Activated gamma-delta T cell treated with Interleukin-2 at 50 U/mL for 16 hours (primary cell): ENCODE results near the gene RCOR2.
A peak's percentile ranks its signal among the peaks of the same experiment; 100 is the strongest.

Experiments
- DNase-seq: peaks from one replicate; pipeline ENCODE4 v3.0.0-alpha.2; 2020

The RCOR2 gene

DNA sequence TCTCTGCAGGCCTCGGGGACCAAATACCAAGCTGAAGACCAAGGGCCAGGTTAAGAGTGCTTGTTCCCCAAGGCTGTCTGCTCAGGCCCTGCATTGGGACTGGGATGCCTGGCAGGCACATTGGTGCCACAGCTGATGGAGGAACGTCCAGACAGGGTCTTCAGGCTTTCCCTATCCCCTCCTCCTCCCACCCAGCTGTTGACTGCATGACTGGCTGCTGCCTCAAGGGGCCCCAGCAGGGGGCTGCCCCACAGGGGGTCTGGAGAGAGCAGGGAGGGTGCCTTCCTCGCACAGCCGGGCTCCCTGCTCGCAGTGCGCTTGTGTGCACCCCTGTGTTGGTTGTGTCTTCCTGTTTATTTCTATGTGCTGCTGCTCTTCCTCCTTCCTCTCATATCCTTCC lies 9.9 kb downstream of the RCOR2 start:
- no peak for DNase-seq

DNA sequence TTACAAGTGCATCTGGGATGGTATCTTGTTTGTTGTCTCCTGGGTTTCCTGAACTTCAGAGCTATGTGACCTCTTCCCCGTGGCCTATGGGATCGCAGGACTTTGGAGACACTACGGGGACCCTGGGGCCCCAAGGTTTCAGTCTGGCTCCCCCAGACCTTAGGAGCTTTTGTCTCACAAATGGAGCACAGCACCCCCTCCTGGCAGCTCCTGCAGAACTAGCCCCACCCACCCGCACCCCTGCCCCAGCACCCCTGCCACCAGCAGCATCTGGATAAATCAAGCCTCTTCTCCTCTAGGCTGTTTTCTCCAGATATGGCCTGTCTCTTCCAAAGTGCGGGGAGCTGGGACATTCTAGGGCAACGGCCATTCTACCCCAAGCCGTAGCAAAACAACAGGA lies 10.4 kb downstream of the RCOR2 start:
- DNase-seq: peak; percentile 58

DNA sequence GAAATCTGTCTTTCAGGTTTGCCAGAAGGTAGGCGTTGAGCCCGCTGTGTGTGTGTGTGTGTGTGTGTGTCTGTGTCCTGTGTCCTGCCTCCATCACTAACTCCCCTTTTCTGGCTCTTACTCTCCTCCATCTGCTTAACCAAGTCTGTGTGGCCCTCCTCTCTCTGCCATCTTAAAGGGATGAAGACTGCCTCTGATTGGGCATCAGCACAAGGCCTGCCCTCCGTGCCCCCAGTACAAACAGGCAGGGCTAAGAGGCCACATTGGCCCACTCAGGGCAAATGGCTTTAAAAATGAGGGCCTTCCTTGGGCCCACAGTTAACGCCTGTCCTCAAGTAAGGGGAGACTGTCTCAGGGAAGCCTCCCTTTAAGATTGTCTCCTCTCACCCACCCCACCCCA lies 10.9 kb downstream of the RCOR2 start:
- DNase-seq: no peak

DNA sequence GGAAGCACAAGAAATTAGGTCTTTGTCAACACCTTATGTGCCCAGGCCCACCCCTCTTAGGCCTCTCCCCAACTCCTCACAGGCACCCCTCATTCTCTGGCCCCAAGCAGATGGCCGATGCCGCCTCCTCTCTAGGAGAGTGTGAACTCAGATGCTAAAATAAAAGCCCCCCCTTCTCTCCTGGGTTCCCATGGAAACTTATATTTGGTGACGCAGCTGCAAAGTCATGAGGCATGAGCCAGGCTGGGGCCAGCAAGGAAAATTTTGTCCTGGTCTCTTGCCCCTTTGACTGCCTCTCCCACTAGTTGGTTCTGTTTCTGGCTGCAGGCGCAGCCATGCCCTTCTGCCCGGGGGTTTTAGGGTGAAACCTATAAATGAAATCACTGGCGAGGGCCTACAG lies 11.8 kb downstream of the RCOR2 start:
- no peak for DNase-seq

DNA sequence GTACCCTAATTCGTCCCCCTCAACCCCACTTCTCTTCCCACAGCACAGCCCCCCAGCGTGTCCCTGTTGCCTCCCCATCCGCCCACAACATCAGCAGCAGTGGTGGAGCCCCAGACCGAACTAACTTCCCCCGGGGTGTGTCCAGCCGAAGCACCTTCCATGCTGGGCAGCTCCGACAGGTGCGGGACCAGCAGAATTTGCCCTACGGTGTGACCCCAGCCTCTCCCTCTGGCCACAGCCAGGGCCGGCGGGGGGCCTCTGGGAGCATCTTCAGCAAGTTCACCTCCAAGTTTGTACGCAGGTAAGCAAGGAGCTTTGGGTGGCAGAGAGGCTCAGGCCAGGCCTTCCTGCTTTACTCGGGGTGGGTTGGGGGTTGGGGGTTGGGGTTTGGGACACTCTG lies 12.2 kb downstream of the RCOR2 start:
- DNase-seq: no peak

DNA sequence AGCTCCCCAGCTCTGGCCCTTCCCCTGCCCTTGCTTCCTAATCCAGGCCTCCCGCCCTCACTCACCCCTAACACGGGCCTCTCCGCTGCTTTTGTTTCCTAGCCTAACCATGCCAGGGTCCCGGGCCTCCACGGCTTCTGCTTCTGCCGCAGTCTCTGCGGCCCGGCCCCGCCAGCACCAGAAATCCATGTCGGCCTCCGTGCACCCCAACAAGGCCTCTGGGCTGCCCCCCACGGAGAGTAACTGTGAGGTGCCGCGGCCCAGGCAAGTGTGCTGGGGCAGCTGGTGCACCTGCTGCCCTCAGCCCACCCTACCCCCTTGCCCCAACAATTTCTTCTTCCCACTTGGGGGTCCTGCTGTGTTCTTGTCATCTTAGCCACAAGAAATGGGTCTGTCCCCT lies 13.1 kb downstream of the RCOR2 start:
- DNase-seq: no peak

DNA sequence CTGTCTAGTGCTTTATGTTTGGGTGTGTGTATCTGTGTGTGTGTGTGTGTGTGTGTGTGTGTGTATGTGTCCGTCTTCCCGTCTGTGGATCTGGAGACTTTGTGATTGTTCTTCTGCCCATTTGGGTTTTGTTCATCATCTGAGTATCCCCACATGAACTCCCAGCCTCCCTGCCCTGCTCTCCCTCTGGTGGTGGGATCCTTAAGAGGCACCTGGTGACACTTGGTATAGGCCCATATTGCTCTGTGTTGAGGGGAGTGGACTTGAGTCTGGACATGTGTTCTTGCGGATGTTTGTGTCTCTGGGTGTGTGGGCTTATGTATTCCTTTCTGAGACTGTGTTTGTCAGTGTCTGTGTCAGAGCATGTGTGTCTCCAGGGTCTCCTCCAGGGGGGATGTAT lies 15.3 kb downstream of the RCOR2 start:
- DNase-seq: no peak

DNA sequence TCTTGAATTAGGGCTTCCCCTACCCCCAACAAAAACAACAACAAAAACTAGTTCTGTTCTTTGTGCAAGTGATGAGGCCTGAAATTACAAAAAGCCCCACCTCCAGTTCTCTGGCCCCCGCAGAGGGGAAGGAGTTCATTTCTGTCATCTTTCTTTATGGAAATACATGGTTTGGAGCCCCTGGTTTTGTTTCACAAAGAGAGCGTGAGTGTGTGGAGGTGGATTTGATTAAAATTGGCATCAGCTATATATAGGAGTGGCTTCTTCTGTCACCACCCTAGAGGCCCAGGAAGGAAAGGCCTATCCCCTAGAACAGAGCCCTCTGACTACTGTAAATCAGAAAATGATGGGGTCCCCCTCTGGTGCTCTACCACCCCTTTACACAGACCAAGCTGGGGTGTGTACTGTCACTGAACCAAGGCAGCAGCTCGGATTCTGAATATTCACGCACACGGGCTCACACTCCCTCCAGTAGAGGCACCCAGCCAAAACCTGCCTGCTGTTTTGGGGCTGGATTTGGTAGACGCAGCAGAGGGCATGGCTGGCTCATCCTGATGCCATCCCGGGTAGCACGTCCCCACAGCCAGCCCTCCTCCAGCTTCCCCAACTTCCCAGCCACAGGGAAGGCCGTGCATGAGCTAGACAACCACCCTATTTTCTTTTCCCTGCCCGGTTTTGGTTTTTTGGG lies 19.4 kb downstream of the RCOR2 start:
- DNase-seq: no peak

DNA sequence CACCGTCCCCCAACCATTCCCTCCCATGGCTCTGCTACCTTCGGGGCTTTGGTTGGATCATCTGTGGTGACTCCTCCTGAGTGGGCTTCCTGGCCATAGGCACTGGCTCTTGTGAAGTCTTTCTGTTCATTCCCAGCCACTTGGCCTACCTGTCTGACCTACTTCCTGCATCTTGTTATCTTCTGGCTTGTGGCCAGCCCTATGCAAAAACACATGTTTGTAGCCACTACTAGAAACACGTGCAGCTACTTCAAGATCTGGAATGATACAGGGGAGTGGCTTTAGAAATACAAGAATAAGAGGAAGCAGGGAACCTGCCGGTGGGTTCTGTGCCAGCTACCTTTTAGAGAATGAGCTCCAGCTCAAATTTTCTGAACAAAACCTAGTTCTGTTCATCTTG lies 20.9 kb downstream of the RCOR2 start:
- DNase-seq: no peak

DNA sequence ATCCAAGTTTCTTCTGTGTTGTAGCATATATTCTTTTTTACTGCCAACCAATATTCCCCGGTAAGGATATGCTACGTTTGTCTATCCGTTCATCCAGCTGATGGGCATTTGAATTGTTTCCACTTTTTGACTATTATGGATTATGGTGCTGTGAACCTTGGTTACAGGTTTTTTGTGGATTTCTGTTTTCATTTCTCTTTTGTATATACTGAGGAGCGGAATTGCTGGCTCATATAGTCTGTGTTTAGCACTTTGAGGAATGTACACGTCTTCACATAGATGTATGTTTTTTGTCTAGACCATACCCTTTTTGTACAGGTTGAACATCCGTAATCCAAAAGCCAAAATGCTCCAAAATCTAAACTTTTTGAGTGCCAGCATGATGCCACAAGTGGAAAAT lies 23.6 kb downstream of the RCOR2 start:
- DNase-seq: no peak

DNA sequence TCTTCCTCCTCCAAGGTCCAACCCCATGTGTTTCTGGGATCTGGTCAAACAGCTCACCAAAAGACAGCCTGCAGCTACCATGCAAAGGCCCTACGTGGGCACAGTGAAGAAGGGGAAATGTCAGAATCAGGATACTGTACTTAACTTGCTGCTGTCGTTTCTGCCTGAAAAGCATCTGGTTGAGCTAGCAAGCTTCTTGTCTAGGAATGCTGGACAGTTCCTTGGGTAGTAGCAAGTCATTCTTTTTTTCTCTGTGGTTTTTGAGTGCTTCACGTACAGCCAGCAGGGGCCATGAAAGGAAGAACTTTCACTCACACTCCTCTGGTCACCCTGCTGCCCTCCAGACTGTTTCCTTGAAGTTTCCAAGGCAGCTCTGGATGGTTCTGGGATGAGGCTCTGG lies 24.7 kb downstream of the RCOR2 start:
- DNase-seq: no peak

DNA sequence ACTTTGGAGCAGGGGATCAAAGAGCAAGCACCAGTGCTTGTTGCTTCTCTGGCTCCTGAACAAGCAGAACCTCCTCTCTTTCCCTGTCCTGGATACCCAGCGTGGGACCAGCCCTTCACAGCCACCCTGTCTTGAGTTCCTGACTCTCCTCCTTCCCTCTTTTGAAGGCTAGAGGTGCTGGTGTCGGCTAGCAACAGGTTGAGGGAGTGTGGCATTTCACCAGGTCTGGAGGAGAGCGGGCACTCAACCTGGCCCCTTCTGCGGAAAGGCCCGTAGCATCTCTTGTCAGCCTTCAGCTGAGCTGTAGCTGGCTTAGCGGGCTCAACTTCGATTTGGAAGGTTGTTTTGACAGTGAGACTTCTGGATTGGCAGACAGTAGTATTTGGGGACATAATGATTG lies 26.6 kb downstream of the RCOR2 start:
- DNase-seq: no peak

DNA sequence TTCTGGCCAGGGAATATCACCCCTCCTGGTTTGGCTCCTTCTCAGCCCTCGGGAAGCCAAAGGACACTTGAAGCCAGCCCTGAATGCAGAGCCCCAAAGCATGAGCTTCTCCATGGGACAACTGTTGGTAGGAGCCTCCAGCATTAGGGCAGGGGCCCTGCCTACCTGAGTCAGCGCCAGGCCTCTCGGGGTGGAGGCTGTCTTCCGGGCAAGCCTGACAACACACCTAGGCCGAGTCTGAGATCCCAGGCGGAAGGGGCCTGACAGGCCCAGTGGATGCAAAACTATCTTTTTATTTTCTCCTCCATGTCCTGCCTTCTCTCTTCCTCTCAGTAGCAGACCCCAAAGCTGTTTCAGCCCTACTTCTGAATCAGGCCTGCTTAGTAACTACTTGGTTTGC lies 27.6 kb downstream of the RCOR2 start:
- DNase-seq: no peak

DNA sequence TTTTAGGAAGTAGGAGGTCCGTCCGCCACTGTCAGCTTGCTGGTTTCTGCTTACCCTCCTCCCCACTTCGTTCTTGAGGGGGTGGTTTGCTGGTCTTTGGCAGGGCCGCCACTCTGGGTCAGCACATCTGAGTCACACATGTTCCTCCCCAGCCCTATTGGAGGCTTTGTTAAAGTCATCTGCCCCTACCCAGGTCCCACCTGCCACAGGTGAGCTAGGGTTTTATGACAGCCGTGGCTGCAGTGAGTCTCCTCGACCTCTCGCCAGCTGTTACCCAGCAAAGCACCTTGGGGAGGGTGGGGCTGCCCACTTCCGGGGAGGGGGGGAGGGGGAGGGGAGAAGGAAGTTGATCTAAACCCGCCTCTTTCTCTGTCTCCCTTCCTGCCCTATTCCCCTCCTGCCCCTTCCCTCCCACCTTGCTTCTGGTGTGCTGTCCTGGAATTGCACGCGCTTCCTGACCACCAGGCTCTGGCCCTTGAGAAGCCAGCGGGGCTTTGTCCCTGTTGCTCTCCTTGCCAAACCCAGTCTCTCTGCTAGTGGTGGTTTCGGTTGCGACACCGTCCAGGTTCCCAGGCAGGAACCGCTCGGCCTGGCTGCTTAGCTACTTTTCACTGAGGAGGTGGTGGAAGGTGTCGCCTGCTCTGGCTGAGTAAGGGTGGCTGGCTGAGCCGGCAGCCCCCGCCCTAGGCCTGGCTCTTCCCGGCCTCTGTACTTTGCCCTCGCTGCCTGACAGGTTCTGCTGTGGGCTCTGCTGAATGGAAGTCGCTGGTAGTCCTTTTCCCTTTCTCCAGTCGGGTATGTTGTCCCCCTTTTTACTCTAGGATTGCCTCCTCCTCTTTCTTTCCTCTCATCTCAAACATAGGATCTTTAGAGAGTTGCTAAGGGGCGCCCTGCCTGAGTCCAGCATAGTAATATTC lies 28.5 kb downstream of the RCOR2 start:
- peak; percentile 74 for DNase-seq

DNA sequence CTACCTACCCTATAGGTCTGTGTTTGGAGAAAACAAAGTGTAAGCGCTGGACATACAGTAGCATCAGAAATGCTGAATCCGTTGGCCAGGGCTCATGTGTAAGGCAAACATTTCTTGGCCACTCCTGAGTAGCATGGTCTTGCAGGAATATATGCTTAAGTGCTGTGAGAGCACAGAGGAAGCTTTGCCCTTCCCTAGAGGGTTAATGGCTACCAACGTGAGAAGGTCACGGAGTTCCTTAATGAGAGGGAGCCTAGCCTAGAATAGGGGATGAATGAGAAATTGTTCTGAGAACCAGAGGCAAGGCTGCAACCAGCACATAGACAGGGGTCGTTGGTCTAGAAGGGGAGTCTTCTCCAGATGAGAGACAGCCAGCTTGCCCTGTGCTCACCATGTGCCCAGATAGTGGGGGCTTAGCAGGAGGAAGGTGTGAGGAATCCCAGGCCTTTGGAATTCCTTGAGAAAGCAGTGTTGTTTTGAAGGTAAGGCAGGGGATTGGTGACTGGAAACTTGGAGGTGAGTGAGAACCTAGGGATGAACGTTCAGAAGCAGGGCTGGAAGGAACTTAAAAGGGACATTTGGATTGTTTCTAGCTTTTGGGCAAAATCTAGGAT lies 29.5 kb downstream of the RCOR2 start:
- DNase-seq: no peak

DNA sequence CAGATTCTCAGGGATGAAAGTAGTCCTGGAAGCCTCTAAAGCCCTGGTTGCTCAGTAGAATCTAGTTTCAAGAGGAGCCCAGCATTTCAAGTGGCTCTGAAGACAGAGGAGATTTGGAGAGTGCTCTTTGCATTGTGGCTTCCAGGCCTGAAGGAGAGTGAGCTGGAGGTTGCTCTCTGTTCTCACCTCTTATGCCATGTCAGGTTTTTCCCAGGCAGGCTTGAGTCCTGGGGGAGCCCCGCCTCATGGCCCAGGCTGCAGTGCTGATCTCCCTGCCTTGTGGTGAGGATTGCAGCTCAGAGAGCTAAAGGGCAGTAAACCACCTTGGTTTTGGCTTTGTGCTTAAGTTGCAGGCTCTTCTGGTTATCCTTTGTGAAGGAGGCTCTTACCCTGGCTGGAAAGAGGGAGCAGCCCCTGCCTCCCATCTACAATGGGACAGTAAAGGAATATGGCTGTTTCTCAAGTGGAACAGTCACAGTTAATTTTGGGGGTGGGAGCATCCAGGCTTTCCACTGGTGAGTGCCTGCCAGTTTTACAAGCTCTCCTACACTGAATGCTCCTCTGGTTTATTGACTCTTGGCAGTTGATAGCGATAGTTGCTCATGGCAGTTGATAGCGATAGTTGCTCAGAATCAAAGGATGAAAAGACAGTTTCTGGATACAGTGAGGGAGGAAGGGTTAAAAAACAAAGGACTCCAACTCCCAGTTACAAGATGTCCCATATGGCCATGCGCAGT lies 32.6 kb downstream of the RCOR2 start:
- DNase-seq: no peak

DNA sequence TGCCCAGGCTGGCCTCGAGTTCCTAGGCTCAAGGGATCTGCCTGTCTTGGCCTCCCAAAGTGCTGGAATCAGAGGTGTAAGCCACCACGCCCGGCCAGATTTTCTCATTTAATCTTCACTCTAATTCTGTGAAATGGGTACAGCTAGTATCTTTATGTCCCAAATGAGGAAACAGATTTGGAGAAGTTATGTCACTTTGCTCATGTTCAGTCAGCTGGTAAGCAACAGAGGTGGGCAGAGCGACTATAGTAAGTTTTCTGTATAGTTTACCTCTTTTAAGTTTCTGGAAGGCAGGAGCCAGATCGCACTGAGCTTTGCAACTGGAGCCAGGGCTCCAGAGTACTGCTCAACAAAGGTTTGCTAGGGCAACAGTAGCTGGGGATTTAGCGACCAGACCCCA lies 33.2 kb downstream of the RCOR2 start:
- no peak for DNase-seq

DNA sequence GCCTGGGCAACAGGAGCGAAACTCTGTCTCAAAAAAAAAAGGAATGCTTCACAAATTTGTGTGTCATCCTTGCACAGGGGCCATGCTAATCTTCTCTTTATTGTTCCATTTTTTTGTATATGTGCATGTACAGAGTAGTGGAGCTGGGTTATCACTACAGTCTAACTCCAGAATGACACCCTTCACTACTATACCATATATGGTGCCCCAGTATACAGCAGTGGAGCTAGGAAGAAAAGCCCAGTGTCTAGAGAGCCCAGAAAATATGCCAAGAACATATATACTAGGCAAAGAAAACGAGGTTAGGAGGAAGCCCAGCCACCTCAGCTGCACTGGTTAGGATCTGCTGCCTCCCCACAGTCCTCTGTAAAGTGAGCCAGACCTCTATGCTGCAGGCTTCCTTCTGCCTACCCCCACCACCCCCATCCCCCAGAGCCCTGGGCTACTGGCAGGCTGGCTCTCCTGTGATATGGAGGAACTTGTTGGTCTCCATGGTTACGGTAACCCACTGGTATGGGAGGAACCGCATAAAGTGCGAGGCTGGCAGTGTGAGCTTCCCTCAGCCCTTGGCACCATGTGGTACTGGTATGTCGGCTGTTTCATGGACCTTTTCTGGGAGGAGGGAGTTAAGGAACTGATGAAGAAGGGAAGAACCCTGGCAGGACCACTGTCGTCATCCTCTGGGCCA lies 34.3 kb downstream of the RCOR2 start:
- no peak for DNase-seq

DNA sequence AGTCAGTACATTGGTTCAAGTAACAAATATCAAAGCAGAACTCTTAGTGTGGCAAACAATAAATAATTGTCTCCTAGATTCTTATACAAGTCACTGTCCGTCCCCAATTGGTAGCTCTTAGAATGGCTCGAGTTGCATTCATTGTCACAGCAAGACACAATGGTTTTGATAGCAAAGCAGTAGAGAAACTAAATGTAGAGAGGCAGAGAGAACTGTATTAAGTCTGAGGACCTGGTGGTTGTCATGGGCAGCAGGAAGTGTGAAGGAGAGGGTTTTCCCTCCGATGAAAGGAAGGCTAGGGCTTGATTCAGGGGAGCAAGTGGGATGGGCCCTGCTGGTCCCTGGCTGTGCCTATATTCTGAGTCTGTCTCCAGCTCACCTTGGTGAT lies 36.6 kb downstream of the RCOR2 start:
- no peak for DNase-seq

DNA sequence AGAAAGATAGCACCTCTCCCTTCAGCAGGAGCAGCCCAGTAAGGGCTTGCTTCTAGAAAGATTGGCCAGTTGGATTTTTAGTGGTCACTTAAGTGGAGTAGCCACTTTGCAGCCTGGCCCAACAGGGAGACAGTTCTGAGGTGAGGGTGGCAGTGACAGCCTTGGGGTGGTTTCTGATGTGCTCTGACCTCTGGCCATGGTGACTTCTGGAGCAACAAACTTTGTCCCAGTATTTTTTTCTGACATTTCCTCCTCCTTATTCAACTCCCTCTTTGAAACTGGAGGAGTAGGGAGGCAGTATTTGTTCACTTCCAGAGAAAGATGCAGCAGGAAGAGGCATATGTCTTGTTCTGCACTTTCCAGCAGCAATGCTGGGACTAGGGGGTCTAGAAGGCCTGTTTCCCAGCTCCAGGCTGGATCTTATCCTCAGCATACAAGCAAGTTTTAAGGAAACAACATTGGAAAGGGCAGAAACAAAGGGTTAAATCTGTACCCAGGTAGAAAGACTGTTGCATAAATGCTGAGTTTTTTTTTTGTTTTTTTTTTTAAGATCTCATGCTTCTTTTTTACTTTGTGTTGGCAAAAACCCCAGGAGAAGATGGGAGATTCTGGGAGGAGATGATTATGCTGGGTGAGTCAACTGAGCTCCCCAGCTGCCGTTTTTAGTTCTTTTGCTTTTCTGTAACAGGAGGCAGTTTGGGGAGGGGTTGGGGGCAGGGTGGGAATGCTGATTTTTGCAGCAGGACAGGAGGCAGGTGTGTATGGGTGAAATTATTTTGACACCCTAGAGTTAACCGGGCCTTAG lies 37.2 kb downstream of the RCOR2 start:
- no peak for DNase-seq

DNA sequence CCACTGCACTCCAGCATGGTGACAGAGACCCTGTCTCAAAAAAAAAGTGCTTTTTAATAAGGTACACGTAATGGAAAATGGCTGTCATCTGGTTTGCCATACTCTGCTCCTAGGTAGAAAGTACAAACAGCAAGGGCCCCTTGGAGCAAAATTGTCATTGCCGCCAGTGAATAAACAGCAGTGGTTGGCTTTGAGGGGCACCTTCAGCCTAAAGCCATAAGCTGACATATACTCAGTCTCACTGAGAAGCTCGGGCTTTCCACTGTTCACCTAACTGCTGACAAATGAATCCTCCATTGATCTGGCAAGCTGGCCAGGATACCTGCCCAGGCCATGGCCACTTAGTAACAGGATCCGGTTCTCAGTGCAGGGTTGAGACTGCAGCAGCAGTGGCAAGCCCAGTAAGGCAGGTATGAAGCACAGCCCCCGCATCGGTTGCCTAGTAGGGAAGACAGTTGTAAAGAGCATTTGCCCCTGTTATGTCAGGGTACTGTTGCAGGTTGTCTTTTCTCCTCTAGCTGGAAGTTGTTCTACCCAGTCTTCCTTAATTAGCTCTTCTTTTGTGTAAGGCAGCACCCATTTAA lies 39.2 kb downstream of the RCOR2 start:
- DNase-seq: no peak

DNA sequence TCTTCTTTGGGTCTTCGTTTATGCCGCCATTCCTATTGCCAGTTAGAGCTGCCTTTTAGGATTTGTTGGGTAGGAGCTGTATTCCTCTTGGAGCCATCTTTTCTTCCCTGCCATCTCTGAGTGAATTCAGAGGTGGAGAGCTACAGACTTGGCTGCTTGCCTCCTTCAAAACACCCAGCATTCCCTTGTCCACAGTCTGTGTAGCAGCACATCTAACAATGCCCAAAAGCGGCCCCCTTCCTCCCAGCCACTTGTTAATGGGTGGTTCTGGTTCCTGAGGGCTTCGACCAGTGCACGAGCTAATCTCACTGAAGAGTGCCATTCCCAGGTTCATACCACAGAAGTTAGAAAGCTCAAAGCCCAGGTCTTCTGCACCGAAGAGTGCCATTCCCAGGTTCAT lies 40.3 kb downstream of the RCOR2 start:
- no peak for DNase-seq
